ENCODE data around the gene DIP2A.

DNA sequence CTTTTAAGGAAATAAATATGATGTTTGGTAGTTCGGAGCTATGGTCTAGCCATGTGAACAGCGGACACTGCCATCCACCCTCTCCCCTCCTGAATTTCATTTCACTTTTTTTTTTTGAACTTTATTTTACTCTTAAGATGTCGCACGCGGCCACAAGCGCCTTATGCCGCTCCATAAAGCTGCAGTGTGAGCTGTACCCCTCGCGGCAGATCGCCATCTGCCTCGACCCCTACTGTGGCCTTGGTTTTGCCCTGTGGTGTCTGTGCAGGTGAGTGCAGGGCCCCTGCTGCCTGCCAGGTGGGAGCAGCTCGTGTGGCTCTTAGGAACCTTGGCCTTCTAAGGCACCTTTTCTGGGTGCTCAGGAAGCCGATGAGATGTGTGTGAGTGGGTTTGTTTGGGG is 98.1 kb downstream of the DIP2A start:
- no peak for TF ChIP-seq EZH2 (IDR thresholded peaks at IDR 0.05; ENCODE audit: low read length)
- TF ChIP-seq, protein P1, sequence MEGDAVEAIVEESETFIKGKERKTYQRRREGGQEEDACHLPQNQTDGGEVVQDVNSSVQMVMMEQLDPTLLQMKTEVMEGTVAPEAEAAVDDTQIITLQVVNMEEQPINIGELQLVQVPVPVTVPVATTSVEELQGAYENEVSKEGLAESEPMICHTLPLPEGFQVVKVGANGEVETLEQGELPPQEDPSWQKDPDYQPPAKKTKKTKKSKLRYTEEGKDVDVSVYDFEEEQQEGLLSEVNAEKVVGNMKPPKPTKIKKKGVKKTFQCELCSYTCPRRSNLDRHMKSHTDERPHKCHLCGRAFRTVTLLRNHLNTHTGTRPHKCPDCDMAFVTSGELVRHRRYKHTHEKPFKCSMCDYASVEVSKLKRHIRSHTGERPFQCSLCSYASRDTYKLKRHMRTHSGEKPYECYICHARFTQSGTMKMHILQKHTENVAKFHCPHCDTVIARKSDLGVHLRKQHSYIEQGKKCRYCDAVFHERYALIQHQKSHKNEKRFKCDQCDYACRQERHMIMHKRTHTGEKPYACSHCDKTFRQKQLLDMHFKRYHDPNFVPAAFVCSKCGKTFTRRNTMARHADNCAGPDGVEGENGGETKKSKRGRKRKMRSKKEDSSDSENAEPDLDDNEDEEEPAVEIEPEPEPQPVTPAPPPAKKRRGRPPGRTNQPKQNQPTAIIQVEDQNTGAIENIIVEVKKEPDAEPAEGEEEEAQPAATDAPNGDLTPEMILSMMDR (optimal IDR thresholded peaks at IDR 0.05 in 1 of 3, IDR thresholded peaks at IDR 0.05 in 1 of 3, conservative IDR thresholded peaks at IDR 0.05 in 1 of 3; ENCODE audit: extremely low read depth in 1 of 3, insufficient read depth in 2 of 3, low read length in 3 of 3): no peak

All from keratinocyte (primary cell).